ENCODE measurements around the gene TEKT5.

GRCh38 chr16:10606607-10607006 is 88.1 kb downstream of the TEKT5 start:
- TF ChIP-seq CTCF (IDR thresholded peaks at IDR 0.05) (no peak), POLR2A (IDR thresholded peaks at IDR 0.05) (no peak)

Data from uterus (tissue), 2 donors.